NOMO-1 treated with DMSO at 0.1 percent for 48 hours (cell line): Measurements from ENCODE around the gene NOXO1.
A peak's percentile ranks its signal among the peaks of the same experiment; 100 is the strongest.
"Not testable (repeated sequence)": the region's sequence is repeated elsewhere in the genome, so short reads cannot be mapped to it uniquely, and the experiment has no call there.

ENCODE experiments used
- DNase-seq: peaks from one replicate; lab custom pipeline; 2025; ENCODE audit not compliant: unreplicated experiment; lab: John Stamatoyannopoulos, UW

Gene NOXO1

DNA sequence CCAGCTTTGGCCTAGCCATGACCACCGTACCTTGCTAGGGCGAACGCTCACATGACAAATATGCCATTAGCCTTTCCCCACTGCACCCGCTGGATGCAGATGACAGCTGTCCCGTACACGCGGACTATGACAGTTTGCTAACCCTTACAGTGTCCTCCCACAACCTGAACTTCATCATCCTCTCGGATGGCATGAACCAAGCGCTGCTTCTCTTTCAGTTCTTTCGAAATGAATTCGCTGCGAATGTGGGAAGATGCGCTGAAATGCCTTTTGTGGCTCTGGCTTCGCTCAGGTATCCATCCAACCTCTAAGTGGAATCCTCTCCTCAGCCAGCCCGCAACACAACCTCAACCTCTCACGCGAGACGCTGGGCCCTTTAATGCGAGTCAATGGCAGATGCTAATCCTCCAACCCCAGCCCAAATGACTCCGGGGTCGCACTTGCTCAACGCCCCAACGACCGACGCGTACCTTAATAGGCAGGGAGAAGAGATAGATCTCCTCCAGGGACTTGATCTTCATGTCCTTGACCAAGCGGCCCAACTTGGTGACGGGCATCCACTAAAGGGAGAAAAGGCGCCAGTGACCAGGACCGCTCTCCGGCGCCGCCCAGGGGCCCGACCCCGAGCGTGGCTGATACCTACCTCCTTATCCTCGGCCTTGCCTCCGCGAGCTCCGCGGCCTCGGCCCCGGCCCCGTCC is 17.3 kb downstream of the NOXO1 start:
- no peak for DNase-seq

DNA sequence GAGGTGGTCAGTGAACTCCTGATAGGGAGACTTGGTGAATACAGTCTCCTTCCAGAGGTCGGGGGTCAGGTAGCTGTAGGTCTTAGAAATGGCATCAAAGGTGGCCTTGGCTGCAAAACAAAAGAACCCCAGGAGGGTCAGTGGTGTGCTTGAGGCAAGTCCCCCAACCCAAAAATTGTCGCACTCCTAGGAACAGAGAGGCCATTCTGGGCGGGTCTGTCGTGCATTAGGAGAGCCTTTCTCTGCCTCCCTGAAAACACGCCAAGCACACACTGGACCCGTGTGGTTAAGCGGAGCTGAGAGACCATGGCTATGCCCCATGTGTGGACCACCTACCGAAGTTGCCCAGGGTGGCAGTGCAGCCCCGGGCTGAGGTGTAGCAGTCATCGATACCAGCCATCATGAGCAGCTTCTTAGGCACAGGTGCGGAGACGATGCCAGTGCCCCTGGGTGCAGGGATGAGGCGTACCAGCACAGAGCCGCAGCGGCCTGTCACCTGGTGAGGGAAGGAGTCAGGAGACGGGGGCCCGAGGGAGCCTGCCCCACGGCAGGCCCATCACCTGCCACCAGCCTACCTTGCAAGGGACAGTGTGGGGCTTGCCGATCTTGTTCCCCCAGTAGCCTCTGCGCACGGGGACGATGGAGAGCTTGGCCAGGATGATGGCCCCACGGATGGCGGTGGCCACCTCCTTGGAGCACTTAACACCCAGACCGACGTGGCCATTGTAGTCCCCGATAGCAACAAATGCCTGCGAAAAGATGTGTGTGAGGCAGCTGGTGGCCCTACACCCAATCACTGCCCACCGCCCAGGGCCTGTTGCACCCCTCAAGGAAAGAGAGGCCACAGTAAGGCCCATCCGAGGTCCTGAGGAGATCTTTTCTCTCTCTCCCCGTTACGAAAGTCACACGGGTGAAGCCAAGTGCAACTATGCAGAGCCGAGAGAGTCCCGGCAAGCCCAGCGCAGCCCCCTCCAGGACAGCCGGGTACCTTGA is 18.8 kb downstream of the NOXO1 start:
- DNase-seq: not testable (repeated sequence)

DNA sequence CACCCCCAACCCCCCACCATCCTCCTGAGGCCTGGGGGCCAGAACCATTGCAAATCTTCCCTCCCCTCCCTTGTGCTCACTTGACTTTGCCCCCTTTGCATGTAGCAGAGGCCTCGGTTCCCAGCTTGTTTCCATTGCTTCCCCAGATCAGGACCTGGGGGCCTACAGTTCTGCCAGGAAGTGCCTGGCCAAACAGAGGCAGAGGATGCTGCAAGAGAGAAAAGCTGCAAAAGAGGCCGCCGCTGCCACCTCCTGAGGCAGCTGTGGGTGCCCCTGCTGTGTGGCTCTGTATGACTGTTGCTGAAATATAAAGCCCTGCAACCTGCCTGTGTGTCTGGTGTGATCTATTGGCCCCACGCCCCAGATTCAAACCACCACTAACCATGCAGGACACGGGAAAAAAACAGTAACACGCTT is 19.6 kb downstream of the NOXO1 start:
- DNase-seq: no peak

DNA sequence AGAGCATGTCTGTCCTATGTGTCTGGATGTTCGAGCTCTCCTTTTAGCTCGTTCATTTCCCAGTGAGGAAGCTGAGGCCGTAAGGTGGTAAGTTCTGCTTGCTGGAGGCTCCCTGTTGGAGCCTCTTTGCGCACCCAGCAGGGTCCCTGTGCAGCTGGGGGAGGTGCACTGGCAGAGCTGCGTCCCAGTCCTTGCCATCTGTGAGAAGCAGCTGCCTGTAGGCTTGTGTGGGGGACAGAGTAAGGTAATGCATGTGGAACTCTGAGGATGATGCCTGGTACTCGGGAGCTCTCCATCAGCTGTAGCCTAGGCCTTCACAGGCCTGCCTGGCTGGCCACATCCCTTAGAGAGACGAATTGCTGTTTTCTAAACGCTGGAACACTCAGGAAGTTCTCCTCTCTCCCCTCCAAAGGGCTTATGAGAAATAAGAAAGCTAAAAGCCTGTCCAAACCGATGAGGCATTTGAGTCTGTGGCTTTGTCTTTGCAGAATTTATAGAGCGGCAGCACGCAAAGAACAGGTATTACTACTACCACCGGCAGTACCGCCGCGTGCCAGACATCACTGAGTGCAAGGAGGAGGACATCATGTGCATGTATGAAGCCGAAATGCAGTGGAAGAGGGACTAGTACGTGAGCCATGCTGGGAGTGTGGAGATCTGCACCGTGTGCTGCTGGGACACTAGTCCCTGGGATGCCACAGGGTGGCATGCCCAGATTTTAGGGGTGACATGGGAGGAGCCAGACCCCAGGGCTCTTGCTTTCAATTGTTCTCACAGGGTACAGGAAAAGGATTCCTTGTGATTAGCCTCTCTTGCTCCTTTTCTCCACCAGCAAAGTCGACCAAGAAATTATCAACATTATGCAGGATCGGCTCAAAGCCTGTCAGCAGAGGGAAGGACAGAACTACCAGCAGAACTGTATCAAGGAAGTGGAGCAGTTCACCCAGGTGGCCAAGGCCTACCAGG is 20.3 kb downstream of the NOXO1 start:
- DNase-seq: no peak

DNA sequence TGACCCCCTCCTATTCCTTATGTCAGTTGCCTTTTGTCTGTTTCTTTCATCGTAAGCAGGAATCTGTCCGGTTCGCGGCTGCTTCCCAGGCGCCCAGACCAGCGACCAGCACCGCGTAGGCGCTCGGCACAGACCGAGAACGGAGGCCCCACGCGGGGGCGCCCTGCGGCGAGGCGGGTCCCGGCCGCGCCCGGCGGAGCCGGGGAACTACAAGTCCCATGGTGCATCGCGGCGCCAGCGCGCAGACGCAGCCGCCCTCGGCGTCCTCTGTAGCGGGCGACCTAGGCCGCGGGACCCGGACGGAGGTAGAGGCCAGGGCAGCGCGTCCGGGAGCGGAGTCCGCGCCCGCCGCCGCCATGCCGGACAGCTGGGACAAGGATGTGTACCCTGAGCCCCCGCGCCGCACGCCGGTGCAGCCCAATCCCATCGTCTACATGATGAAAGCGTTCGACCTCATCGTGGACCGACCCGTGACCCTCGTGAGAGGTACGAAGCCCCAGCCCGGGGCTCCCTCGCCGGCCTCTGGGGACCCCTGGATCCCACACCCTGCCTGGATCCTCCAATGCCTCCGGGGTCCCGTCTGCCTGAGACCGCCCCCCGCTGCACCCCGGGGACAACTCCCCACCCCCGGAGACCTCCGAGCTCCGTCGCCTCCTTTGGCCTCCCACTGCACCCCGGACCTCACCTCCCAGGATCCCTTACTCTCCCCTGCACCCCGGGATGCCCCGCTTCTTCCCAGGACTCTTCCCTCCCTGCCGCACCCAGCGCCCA is 21.8 kb downstream of the NOXO1 start, which contains the start of gene NDUFB10:
TSS of gene NDUFB10 (plus strand) at position 270 of the 771 bp plus-strand sequence. CDS start at position 357, 87 bp downstream.
- peak; percentile 81 for DNase-seq

DNA sequence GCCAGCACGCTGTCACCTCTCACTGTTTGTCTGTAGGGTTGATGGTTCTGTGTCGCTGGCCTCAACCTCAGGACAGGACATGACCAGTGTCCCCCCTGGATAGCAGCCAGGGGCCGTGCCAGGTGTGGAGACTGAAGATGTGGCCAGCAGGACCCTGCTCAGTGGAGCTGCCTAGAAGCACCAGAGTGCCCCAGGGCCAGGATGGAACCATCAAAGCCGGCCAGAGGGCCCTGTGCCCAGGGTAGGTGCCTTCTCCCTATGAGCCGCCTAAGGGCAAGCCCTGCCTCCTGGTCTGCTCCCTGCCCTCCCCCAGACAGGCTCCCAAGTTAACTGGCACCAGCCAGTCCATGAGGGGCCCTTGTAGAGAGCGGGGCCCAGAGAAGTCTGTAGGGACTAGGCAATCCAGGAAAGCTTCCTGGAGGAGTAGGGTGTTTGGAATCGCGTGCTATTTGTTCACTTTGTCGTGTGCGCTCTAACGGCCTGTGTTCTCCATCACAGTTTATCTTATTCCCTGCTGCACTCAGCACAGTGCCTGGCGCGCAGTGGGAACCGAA is 22.5 kb downstream of the NOXO1 start:
- no peak for DNase-seq

DNA sequence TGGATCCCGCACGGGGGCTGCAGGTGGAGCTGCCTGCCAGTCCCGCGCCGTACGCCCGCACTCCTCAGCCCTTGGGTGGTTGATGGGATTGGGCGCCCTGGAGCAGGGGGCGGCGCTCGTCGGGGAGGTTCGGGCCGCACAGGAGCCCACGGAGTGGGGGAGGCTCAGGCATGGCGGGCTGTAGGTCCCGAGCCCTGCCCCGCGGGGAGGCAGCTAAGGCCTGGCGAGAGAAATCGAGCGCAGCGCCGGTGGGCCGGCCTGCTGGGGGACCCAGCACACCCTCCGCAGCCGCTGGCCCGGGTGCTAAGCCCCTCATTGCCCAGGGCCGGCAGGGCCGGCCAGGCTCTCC is 23.2 kb downstream of the NOXO1 start:
- DNase-seq: not testable (repeated sequence)

DNA sequence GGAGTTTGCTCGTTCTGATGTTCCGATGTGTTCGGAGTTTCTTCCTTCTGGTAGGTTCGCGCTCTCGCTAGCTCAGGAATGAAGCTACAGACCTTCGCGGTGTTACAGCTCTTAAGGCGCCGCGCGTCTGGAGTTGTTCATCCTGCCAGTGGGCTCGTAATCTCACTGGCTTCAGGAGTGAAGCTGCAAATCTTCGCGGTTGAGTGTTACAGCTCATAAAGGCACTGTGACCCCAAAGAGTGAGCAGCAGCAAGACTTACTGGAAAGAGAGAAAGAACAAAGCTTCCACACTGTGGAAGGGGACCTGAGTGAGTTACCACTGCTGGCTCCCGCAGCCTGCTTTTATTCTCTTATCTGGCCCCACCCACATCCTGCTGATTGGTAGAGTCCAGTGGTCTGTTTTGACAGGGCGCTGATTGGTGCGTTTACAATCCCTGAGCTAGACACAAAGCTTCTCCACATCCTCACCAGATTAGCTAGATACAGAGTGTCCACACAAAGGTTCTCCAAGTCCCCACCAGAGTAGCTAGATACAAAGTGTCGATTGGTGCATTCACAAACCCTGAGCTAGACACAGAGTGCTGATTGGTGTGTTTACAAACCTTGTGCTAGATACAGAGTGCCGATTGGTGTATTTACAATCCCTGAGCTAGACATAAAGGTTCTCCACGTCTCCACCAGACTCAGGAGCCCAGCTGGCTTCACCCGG is 23.7 kb downstream of the NOXO1 start:
- DNase-seq: not testable (repeated sequence)

DNA sequence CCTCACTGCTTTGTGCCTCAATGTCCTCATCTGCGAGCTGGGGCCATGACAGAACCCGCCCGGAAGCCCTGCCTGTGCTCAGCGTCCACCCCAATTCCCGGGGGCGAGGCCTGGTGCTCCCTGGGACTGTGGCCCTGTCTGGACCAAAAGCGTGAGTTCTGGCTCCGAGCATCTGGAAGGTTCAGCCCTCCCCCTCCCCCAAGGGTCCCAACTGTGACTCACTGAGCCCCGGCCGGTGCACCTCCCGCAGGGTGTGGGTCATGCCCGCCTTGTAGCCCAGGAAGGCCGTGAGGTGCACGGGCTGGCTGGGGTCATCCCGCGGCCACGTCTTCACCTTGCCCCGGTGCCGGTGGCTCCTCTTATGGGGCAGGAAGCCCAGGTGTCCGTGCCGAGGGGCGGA is 27.5 kb downstream of the NOXO1 start:
- no peak for DNase-seq

DNA sequence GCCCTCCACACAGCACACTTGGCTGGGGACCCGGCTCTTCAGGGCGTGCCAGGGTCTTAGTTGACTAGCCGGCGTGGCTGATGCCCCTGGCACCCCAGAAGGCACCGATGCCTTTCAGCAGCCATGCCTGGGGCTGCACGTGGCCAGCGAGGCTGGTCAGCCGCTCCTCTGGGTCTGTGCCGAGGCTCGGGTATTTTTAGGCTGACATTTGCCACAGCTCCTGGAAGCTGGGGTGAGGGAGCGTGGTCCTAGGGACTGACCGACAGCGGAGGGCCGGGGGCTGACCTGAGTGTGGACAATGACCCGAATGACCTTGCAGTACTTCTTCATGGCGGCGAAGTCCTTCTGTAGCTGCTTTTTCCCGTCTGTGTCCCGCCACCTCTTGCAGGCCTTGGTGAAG is 30.7 kb downstream of the NOXO1 start:
- no peak for DNase-seq

DNA sequence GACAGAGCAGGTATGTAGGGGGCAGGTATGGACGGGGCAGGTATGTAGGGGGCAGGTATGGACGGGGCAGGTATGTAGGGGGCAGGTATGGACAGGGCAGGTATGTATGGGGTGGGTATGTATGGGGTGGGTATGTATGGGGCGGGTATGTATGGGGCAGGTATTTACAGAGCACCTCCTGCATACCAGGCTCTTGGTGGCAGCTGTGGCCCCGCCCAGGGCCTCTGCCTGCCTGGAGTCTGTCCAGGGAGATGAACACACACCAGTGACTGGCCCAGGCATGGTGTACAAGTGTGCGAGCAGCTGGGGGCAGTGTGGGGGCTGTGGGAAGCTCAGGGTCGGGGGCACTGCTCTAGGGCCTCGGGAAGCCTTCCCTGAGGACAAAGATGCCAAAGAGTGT is 31.2 kb downstream of the NOXO1 start:
- DNase-seq: no peak

DNA sequence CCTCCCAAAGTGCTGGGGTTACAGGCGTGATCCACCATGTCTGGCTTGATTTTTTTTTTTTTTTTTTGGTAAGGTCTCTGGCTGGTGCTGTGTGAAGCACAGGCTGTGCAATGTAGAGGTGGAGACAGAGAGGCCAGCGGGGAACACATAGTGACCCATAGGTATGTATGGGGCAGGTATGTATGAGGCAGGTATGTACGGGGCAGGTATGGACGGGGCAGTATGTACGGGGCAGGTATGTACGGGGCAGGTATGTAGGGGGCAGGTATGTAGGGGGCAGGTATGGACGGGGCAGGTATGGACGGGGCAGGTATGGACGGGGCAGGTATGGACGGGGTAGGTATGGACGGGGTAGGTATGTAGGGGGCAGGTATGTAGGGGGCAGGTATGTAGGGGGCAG is 31.8 kb downstream of the NOXO1 start:
- no peak for DNase-seq

DNA sequence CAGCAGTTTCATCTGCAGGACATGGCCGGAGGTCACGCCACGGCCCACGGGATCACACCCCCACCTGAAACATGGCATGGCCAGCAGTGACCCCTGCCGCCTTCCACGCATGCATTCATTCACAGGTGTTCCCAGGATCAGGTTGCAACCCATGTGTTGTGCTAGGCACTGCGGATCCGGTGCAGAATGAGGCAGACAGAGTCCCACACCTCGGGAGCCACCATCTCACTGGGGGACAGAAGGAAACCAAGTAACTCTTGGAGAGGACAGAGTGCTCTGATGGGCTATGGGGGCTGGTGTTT is 33.9 kb downstream of the NOXO1 start:
- DNase-seq: no peak

DNA sequence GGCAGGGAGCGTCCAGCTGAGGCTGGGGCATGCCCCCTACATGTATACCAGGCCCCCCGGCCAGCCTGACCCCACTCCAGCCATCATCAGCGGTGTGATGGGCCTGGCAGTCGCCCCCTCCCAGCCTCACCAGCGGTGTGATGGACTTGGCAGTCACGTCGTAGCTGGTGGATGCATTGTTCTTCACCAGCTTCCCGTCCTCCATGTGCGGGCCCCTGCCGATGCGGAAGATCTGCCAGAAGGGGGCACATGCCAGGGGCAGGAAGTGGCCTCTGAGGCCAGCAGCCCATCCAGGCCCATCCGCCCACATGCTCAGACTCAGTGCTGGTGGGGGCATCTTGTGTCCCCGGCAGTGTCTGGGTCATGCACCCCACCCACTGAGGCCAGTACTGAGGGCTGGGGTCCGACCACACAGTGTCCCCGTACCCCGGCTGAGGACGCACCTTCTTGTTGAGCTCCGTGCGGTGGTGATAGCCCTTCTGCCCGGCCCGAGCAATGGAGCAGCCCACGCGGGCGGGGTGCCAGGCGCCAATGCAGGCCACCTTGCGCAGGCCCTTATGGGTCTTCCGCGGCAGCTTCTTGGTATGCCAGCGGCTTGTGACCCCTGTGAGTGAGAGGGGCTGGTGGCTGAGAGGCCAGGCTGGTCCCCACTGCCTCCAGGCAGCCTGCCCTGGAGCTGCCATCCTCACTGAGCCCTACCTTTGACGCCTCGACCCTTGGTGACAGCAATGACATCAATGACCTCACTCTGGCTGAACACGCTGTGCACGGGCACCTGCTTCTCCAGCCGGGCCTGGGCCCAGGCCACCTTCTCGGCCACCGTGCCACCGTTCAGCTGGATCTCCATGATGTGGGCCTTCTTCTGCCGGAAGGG is 34.5 kb downstream of the NOXO1 start:
- DNase-seq: no peak

DNA sequence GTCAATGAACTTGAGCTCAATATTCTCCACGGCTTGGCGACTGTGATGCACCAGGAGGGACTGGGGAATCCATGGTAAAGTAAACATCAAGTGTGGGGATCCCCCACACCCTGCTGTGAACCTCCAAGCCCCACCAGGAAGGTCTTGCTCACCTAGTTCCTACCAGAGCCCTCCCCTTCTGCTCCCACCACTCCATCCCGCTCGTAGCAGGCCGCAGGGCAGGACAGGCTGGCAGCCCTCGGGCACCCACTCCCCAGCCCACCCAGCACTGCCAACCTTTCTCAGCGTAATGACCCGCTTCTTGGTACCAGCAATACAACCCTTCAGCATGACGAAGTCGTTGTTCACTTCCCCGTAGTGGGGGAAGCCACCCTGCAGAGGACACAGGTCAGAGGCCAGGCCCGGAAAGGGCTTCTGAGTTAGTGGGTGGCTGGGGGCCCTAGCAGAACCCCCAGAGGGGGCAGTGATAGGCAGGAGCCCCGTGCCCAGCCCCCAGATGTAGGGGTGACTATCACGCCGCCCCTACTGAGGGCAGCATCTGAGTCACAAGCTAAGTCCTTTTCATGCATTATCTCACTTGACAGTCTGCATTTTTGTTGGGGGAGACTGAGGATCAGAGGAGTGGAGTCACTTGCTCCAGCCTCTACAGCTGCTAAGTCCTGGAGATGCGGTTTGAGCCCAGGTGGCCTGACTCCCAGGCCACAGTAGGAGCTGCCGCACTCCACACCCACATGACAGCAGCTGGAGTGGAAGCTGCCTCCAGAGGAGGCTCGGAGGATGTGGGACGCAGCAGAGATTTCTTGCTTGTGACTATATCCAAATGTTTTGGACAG is 35.5 kb downstream of the NOXO1 start:
- DNase-seq: no peak

DNA sequence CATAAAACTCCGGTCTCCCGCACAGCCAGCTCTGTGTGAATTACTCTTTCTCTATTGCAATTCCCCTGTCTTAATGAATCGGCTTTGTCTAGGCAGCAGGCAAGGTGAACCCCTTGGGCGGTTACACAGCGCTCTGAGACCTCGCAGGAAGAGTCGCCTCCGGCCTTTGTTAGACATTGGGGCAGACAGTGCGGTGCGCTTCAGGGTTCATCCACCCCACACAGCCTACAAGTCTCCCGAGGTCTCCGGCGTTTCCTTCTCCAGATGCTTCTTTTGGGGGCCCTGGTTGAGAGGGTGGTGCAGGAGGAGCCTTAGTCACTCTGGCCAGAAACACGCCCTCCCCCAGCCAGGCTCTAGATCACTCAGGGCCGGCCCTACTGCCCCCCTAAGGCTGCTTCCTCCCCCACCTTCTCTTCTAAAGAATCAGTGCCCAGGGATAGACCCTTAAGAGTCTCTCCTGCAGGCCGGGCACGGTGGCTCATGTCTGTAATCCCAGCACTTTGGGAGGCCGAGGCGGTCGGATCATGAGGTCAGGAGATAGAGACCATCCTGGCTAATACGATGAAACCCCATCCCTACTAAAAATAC is 36.6 kb downstream of the NOXO1 start:
- DNase-seq: no peak
